HepG2 (cell line): ENCODE results near the gene YIPF5. TPM values are rescaled to one million over a fixed set of nuclear protein-coding genes. Genes with fewer than 3 reads are reported as not detected.

ENCODE experiments used
- ATAC-seq: fragments of 200-7000 bp; cut with Tn5 transposase; 3 replicates; pipeline ENCODE4 v1.9.1; 2020; ENCODE audit warnings: mild to moderate bottlenecking, moderate library complexity
- BruUV-seq: library from RNA; stranded (reverse); fragments of 400-500 nt; replicated peaks from 2 replicates; lab custom pipeline; 2021; lab: Mats Ljungman, UMichigan
- CTCF ChIA-PET: fragments of 300-600 bp; formaldehyde crosslinking; extraction: SDS; loops from one replicate; lab custom pipeline; 2021; ENCODE audit warnings: low total read pairs, inconsistent platforms, low intra/inter-chr PET ratio; lab: Yijun Ruan, JAX
- POLR2A ChIA-PET: fragments of 350-600 bp; sonication (Branson Sonifier 250); formaldehyde crosslinking; loops from one replicate; lab custom pipeline; 2020; ENCODE audit warnings: antibody characterized with exemption, inconsistent platforms; lab: Yijun Ruan, JAX
- DNase-seq: peaks from one replicate; pipeline ENCODE4 v3.0.0-alpha.2; 2015; ENCODE audit warnings: low spot score
- FAIRE-seq: peaks from 3 replicates; lab custom pipeline; 2011; peaks lifted over from hg19 to GRCh38; lab: Jason Lieb, UNC
- H2AFZ ChIP-seq: one replicate; pipeline ENCODE4 v1.6.1; 2011; ENCODE audit warnings: low read length, inconsistent platforms
- H3K27ac ChIP-seq: fragments of 300-600 bp; 3 replicates; pipeline ENCODE4 v1.8.0; 2011; ENCODE audit warnings: mixed run types, mild to moderate bottlenecking, mixed read lengths, low read length, inconsistent platforms; ENCODE audit not compliant: insufficient read depth; ENCODE audit errors: extremely low read length
- H3K27me3 ChIP-seq, 2 experiments: fragments of 200-600 bp in 1 of 2; 2 replicates in 1 of 2; 3 replicates in 1 of 2; pipeline versions ENCODE4 v1.6.0 to v1.8.0; 2011; ENCODE audit warnings: low read length in 2 of 2, mild to moderate bottlenecking in 2 of 2, moderate library complexity in 2 of 2, inconsistent platforms in 1 of 2; ENCODE audit not compliant: insufficient read depth in 2 of 2, control insufficient read depth in 1 of 2
- H3K36me3 ChIP-seq, 2 experiments: fragments of 200-600 bp in 1 of 2; replicated peaks in 1 of 2; 2 replicates in 1 of 2; 3 replicates in 1 of 2; pipeline versions ENCODE4 v1.5.1 to v1.8.0; 2011; ENCODE audit warnings: low read length in 2 of 2, inconsistent platforms in 1 of 2; ENCODE audit not compliant: insufficient read depth in 2 of 2, control insufficient read depth in 1 of 2
- H3K4me1 ChIP-seq: 2 replicates; pipeline ENCODE4 v1.5.1; 2012; ENCODE audit warnings: low read length, inconsistent platforms; ENCODE audit not compliant: insufficient read depth
- H3K4me2 ChIP-seq: 2 replicates; pipeline ENCODE4 v1.6.0; 2011; ENCODE audit warnings: low read depth, low read length, inconsistent platforms
- H3K4me3 ChIP-seq, 3 experiments: fragments of 200-600 bp in 1 of 3; sonication (generic), shearing (Covaris generic) in 1 of 3; replicated peaks in 1 of 3; 2 replicates each; pipeline ENCODE4 v1.5.1; 2011 to 2016; ENCODE audit warnings: low read length in 3 of 3, inconsistent platforms in 2 of 3, low read depth in 2 of 3, mild to moderate bottlenecking in 2 of 3, control low read depth in 1 of 3, mixed read lengths in 1 of 3; ENCODE audit not compliant: insufficient read depth in 1 of 3
- H3K79me2 ChIP-seq: one replicate; pipeline ENCODE4 v1.6.1; 2011; ENCODE audit warnings: low read length, inconsistent platforms; ENCODE audit not compliant: insufficient read depth
- H3K9ac ChIP-seq: 2 replicates; pipeline ENCODE4 v1.6.0; 2011; ENCODE audit warnings: mild to moderate bottlenecking, low read depth, low read length, inconsistent platforms; ENCODE audit not compliant: insufficient read depth
- H3K9me3 ChIP-seq: 2 replicates; pipeline ENCODE4 v1.5.1; 2012; ENCODE audit warnings: mild to moderate bottlenecking, low read length
- H4K20me1 ChIP-seq: 2 replicates; pipeline ENCODE4 v1.6.0; 2011; ENCODE audit warnings: inconsistent platforms, mild to moderate bottlenecking, low read length, moderate library complexity; ENCODE audit not compliant: insufficient read depth
- HHEX ChIP-seq: IDR thresholded peaks from 2 replicates; pipeline ENCODE4 v1.6.1; 2016; ENCODE audit warnings: control low read depth
- PAWR ChIP-seq: sonication (generic); formaldehyde crosslinking; IDR thresholded peaks from 2 replicates; pipeline ENCODE4 v1.4.0; 2020; ENCODE audit warnings: missing genetic modification reagents, mild to moderate bottlenecking, borderline replicate concordance
- SYNCRIP ChIP-seq: fragments of 200-400 bp; formaldehyde crosslinking; IDR thresholded peaks from 2 replicates; pipeline ENCODE4 v1.6.1; 2018; ENCODE audit warnings: mild to moderate bottlenecking, low read depth, low read length; ENCODE audit not compliant: insufficient read depth
- ZNF292 ChIP-seq: sonication (generic); formaldehyde crosslinking; IDR thresholded peaks from 2 replicates; pipeline ENCODE4 v1.8.1; 2022; ENCODE audit warnings: mild to moderate bottlenecking, low read depth, missing genetic modification reagents, borderline replicate concordance
- ZNF34 ChIP-seq: sonication (generic); formaldehyde crosslinking; IDR thresholded peaks from 2 replicates; pipeline ENCODE4 v1.4.0; 2020; ENCODE audit warnings: mild to moderate bottlenecking, missing genetic modification reagents, borderline replicate concordance
- ZNF605 ChIP-seq: sonication (generic); formaldehyde crosslinking; IDR thresholded peaks from 2 replicates; pipeline ENCODE4 v1.8.0; 2022; ENCODE audit warnings: mild to moderate bottlenecking, missing genetic modification reagents
- ZNF619 ChIP-seq: sonication (generic); formaldehyde crosslinking; IDR thresholded peaks from 2 replicates; pipeline ENCODE4 v1.4.0; 2020; ENCODE audit warnings: mild to moderate bottlenecking, missing genetic modification reagents
- WGBS: methylation state at CpG from one replicate; pipeline ENCODE4 v1.1.6; 2017; ENCODE audit warnings: low lambda C conversion rate; 5-methylcytosine and 5-hydroxymethylcytosine counted together
- in situ Hi-C: cut with HindIII; loops from 2 replicates; pipeline ENCODE4 v1.10.0; 2017; ENCODE audit warnings: low pct_unique_long_range_greater_than_20kb; ENCODE audit not compliant: extremely low pct_ligation_motif_present
- intact Hi-C: fragments of 100-400 bp; cut with micrococcal nuclease; formaldehyde crosslinking; loops from one replicate; pipeline ENCODE4 v1.10.0; 2022; ENCODE audit not compliant: unreplicated experiment
- polyA plus RNA-seq, 8 experiments: library from polyadenylated mRNA; depleted of rRNA in 3 of 8; stranded (reverse) in 7 of 8; unstranded in 1 of 8; fragments of >200 nt; fragmentation: Illumina TruSeq in 4 of 8; extraction: Trizol in 4 of 8; gene quantifications; 2 replicates each; pipeline versions ENCODE4 v1.2.1 to v1.2.3, GENCODE V29; 2011 to 2016; ENCODE audit warnings: low read depth in 4 of 8, missing spikeins in 1 of 8, mixed read lengths in 1 of 8; ENCODE audit not compliant: insufficient read depth in 1 of 8
- total RNA-seq, 5 experiments: library from RNA; depleted of rRNA; stranded (reverse); fragments of >200 nt; fragmentation: Illumina TruSeq; extraction: Trizol; gene quantifications; 2 replicates each; pipeline ENCODE4 v1.2.3, GENCODE V29; 2016; ENCODE audit warnings: low read depth in 1 of 5
- TF ChIP-seq, protein P1 (sequence below): sonication (generic); formaldehyde crosslinking; IDR thresholded peaks from 2 replicates; pipeline ENCODE4 v1.8.0; 2022; ENCODE audit warnings: mild to moderate bottlenecking, missing genetic modification reagents, moderate library complexity
- TF ChIP-seq, protein P2 (sequence below): sonication (generic); formaldehyde crosslinking; IDR thresholded peaks from 2 replicates; pipeline ENCODE4 v1.5.1; 2020; ENCODE audit warnings: missing genetic modification reagents, mild to moderate bottlenecking, borderline replicate concordance

YIPF5 gene
- total and polyA plus RNA-seq, 2 of the 13 experiments (the other 11 are each of a cell fraction or from before 2014, with no cell fraction given): 61.4 to 73.6 TPM

GRCh38 chr5:144126707-144127106 is 43.8 kb downstream of the YIPF5 start:
- H3K9ac ChIP-seq: no peak overlapping the region
- TF ChIP-seq ZNF292 (no peak), ZNF619 (CRISPR knock-in tag) (no peak), PAWR (CRISPR knock-in tag) (no peak), HHEX (CRISPR knock-in tag) (no peak), ZNF34 (CRISPR knock-in tag) (no peak), ZNF605 (CRISPR knock-in tag) (no peak)
- TF ChIP-seq, protein P1, sequence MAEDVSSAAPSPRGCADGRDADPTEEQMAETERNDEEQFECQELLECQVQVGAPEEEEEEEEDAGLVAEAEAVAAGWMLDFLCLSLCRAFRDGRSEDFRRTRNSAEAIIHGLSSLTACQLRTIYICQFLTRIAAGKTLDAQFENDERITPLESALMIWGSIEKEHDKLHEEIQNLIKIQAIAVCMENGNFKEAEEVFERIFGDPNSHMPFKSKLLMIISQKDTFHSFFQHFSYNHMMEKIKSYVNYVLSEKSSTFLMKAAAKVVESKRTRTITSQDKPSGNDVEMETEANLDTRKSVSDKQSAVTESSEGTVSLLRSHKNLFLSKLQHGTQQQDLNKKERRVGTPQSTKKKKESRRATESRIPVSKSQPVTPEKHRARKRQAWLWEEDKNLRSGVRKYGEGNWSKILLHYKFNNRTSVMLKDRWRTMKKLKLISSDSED: no peak
- TF ChIP-seq, all 625 proteins: peak for 0
- 20% methylated on average over 2 of the region's 4 CpGs for WGBS
- Histone ChIP-seq H3K79me2 (no peaks in the 10 kb centered on the region), H3K4me2 (no peak overlapping the region), H3K9me3 (no peaks in the 10 kb centered on the region), H3K36me3 (no peaks in the 10 kb centered on the region), H4K20me1 (no peaks in the 10 kb centered on the region), H3K27ac (no peak overlapping the region), H3K4me1 (no peaks in the 10 kb centered on the region), H2AFZ (no peak overlapping the region), H3K4me3 (no peak overlapping the region), H3K27me3 (no peaks in the 10 kb centered on the region)
- DNase-seq (no peak), FAIRE-seq (no peak), ATAC-seq (no peak)
- intact Hi-C loops: no loop called here
- ChIA-PET POLR2A (no interaction called here), CTCF (no interaction called here)
- in situ Hi-C loops: no loop called here
- no TSS peak for BruUV-seq

- 13% methylated on average over 4 of the region's 4 CpGs for WGBS
- Histone ChIP-seq H3K27ac (no peak overlapping the region), H3K79me2 (no peaks in the 10 kb centered on the region), H3K4me3 (no peak overlapping the region), H2AFZ (no peak overlapping the region), H3K4me2 (no peak overlapping the region), H3K27me3 (no peaks in the 10 kb centered on the region), H4K20me1 (no peaks in the 10 kb centered on the region), H3K4me1 (no peaks in the 10 kb centered on the region), H3K9me3 (no peaks in the 10 kb centered on the region), H3K36me3 (no peaks in the 10 kb centered on the region), H3K9ac (no peak overlapping the region)
- ChIA-PET CTCF (no interaction called here), POLR2A (no interaction called here)
- ATAC-seq (no peak), DNase-seq (no peak), FAIRE-seq (no peak)
- TF ChIP-seq, protein P2, sequence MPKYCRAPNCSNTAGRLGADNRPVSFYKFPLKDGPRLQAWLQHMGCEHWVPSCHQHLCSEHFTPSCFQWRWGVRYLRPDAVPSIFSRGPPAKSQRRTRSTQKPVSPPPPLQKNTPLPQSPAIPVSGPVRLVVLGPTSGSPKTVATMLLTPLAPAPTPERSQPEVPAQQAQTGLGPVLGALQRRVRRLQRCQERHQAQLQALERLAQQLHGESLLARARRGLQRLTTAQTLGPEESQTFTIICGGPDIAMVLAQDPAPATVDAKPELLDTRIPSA (CRISPR knock-in tag): no peak
- no peak for TF ChIP-seq SYNCRIP
- in situ Hi-C loops: no loop called here
- BruUV-seq: no TSS peak
- intact Hi-C loops: no loop called here
Measured at GRCh38 chr5:144125163-144125726, 45.2 kb downstream of the YIPF5 start.
